SK-N-SH (cell line): ENCODE results near the gene LRRK2.

Source experiments
- EZH2phosphoT487 ChIP-seq: fragments of 200-600 bp; sonication (generic); IDR thresholded peaks from 2 replicates; pipeline ENCODE4 v1.6.1; 2017; ENCODE audit warnings: low read depth, mixed run types, mild to moderate bottlenecking, antibody characterized with exemption, moderate library complexity, borderline replicate concordance
- NFIC ChIP-seq: IDR thresholded peaks from 2 replicates; pipeline ENCODE4 v1.4.0; 2012; ENCODE audit warnings: borderline replicate concordance
- POLR2AphosphoS5 ChIP-seq: IDR thresholded peaks from 2 replicates; pipeline ENCODE4 v1.6.1; 2012; ENCODE audit warnings: low read depth, low read length
- RCOR1 ChIP-seq: fragments of 150-350 bp; IDR thresholded peaks from 2 replicates; pipeline ENCODE4 v1.6.1; 2017; ENCODE audit warnings: antibody characterized with exemption, low read length
- TF ChIP-seq, protein P1 (sequence below): fragments of 200-600 bp; sonication (generic); IDR thresholded peaks from 2 replicates; pipeline ENCODE4 v1.6.1; 2017; ENCODE audit warnings: antibody characterized with exemption, mild to moderate bottlenecking, moderate library complexity
- TF ChIP-seq, protein P2 (sequence below): IDR thresholded peaks from 2 replicates; pipeline ENCODE4 v1.6.1; 2012; ENCODE audit warnings: mild to moderate bottlenecking, low read depth, low read length, moderate library complexity

DNA sequence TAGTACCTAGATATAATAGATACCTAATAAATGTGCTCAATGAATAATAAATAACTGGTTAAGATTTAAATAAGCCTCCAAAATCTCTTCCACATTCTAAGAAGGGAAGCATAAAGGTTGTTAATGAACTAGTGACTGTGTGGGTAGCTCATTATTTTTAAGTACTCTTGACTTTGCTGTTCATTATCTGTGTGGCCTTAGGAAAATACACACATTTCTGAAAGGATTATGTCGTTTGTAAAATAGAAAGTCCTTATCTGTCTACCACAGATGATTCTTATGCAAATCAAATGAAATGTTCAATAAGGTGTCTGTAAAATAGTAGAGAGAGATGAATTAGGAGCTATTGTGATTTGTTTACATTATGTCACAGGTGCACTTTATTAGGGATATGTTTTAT, 119.5 kb downstream of the LRRK2 start:
- TF ChIP-seq POLR2AphosphoS5, result no peak
- no peak for TF ChIP-seq EZH2phosphoT487
- TF ChIP-seq, protein P1, sequence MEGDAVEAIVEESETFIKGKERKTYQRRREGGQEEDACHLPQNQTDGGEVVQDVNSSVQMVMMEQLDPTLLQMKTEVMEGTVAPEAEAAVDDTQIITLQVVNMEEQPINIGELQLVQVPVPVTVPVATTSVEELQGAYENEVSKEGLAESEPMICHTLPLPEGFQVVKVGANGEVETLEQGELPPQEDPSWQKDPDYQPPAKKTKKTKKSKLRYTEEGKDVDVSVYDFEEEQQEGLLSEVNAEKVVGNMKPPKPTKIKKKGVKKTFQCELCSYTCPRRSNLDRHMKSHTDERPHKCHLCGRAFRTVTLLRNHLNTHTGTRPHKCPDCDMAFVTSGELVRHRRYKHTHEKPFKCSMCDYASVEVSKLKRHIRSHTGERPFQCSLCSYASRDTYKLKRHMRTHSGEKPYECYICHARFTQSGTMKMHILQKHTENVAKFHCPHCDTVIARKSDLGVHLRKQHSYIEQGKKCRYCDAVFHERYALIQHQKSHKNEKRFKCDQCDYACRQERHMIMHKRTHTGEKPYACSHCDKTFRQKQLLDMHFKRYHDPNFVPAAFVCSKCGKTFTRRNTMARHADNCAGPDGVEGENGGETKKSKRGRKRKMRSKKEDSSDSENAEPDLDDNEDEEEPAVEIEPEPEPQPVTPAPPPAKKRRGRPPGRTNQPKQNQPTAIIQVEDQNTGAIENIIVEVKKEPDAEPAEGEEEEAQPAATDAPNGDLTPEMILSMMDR, result no peak
- TF ChIP-seq NFIC, result no peak
- TF ChIP-seq RCOR1, result no peak
- TF ChIP-seq, protein P2, sequence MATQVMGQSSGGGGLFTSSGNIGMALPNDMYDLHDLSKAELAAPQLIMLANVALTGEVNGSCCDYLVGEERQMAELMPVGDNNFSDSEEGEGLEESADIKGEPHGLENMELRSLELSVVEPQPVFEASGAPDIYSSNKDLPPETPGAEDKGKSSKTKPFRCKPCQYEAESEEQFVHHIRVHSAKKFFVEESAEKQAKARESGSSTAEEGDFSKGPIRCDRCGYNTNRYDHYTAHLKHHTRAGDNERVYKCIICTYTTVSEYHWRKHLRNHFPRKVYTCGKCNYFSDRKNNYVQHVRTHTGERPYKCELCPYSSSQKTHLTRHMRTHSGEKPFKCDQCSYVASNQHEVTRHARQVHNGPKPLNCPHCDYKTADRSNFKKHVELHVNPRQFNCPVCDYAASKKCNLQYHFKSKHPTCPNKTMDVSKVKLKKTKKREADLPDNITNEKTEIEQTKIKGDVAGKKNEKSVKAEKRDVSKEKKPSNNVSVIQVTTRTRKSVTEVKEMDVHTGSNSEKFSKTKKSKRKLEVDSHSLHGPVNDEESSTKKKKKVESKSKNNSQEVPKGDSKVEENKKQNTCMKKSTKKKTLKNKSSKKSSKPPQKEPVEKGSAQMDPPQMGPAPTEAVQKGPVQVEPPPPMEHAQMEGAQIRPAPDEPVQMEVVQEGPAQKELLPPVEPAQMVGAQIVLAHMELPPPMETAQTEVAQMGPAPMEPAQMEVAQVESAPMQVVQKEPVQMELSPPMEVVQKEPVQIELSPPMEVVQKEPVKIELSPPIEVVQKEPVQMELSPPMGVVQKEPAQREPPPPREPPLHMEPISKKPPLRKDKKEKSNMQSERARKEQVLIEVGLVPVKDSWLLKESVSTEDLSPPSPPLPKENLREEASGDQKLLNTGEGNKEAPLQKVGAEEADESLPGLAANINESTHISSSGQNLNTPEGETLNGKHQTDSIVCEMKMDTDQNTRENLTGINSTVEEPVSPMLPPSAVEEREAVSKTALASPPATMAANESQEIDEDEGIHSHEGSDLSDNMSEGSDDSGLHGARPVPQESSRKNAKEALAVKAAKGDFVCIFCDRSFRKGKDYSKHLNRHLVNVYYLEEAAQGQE, result no peak
